Activated gamma-delta T cell treated with Interleukin-2 at 50 U/mL for 16 hours (primary cell): ENCODE measurements around the gene A3GALT2.

ENCODE experiments used
- DNase-seq: peaks from one replicate; pipeline ENCODE4 v3.0.0-alpha.2; 2020

Gene A3GALT2

GRCh38 chr1:33320619-33321165, at the start of gene A3GALT2:
TSS of gene A3GALT2 (minus strand) at chr1:33321098. CDS start at chr1:33321098, 0 bp downstream.
- DNase-seq, result no peak

- DNase-seq, result no peak
Measured at GRCh38 chr1:33370301-33370700, 49.4 kb upstream of the A3GALT2 start.

GRCh38 chr1:33369764-33370163, 48.9 kb upstream of the A3GALT2 start:
- no peak for DNase-seq

GRCh38 chr1:33369081-33369480, 48.2 kb upstream of the A3GALT2 start:
- DNase-seq, result no peak

GRCh38 chr1:33368431-33368830, 47.5 kb upstream of the A3GALT2 start:
- no peak for DNase-seq

- DNase-seq, result peak; percentile 85
Measured at GRCh38 chr1:33367485-33368405, 46.8 kb upstream of the A3GALT2 start.

GRCh38 chr1:33366762-33367484, 46.0 kb upstream of the A3GALT2 start:
- no peak for DNase-seq

- no peak for DNase-seq
Measured at GRCh38 chr1:33365560-33365997, 44.7 kb upstream of the A3GALT2 start.

- DNase-seq, result no peak
Measured at GRCh38 chr1:33364565-33364918, 43.6 kb upstream of the A3GALT2 start.

GRCh38 chr1:33363470-33363861, 42.6 kb upstream of the A3GALT2 start:
- DNase-seq, result no peak

GRCh38 chr1:33363021-33363420, 42.1 kb upstream of the A3GALT2 start:
- no peak for DNase-seq

GRCh38 chr1:33361532-33362235, 40.8 kb upstream of the A3GALT2 start:
- no peak for DNase-seq

GRCh38 chr1:33360367-33360766, 39.5 kb upstream of the A3GALT2 start:
- DNase-seq, result no peak

- DNase-seq, result no peak
Measured at GRCh38 chr1:33359931-33360330, 39.0 kb upstream of the A3GALT2 start.

GRCh38 chr1:33358795-33359503, 38.1 kb upstream of the A3GALT2 start:
- no peak for DNase-seq

- no peak for DNase-seq
Measured at GRCh38 chr1:33358114-33358794, 37.4 kb upstream of the A3GALT2 start.

- no peak for DNase-seq
Measured at GRCh38 chr1:33357099-33357498, 36.2 kb upstream of the A3GALT2 start.

- DNase-seq, result no peak
Measured at GRCh38 chr1:33354707-33355316, 33.9 kb upstream of the A3GALT2 start.

GRCh38 chr1:33353531-33353930, 32.6 kb upstream of the A3GALT2 start:
- DNase-seq, result no peak

GRCh38 chr1:33351281-33351660, 30.4 kb upstream of the A3GALT2 start:
- no peak for DNase-seq

- DNase-seq, result no peak
Measured at GRCh38 chr1:33350611-33351280, 29.8 kb upstream of the A3GALT2 start.
